Mucosa of stomach (tissue), 1 donor: Measurements from ENCODE around the gene SERPINB12.

ENCODE experiments used
- H3K27me3 ChIP-seq: one replicate; pipeline ENCODE4 v1.7.0; 2013; ENCODE audit warnings: mild to moderate bottlenecking, low read length; ENCODE audit not compliant: control insufficient read depth, insufficient read depth
- H3K36me3 ChIP-seq: one replicate; pipeline ENCODE4 v1.7.0; 2013; ENCODE audit warnings: low read length; ENCODE audit not compliant: control insufficient read depth, insufficient read depth
- H3K4me1 ChIP-seq: one replicate; pipeline ENCODE4 v1.7.0; 2013; ENCODE audit warnings: mild to moderate bottlenecking, low read length; ENCODE audit not compliant: control insufficient read depth, insufficient read depth
- H3K4me3 ChIP-seq: one replicate; pipeline ENCODE4 v1.7.0; 2013; ENCODE audit warnings: low read length
- H3K9ac ChIP-seq: one replicate; pipeline ENCODE4 v1.7.0; 2013; ENCODE audit warnings: mild to moderate bottlenecking, low read length, moderate library complexity
- H3K9me3 ChIP-seq: one replicate; pipeline ENCODE4 v1.7.0; 2013; ENCODE audit warnings: mild to moderate bottlenecking, low read length, moderate library complexity; ENCODE audit not compliant: control insufficient read depth
- donor health status: Pancreatic carcinoma.

The SERPINB12 gene

DNA sequence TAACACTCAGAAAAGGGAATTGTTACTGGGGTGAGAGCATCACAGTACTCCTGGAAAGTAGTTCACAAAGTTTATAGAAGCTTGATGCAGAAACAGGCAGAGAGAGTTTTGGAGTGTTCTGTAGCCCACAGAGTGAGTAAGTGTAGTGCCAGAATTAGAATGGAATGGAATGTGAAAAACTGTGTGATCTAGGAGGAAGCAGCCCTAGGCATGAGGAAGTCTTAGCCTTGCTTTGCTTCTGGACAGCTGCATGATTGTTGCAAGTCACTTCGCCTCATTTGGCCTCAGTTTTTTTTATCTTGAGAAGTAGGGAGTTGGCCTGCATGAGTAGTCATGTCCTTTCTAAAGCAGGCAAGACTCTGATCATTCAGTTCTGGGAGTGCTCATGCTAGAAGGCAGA lies 10.9 kb downstream of the SERPINB12 start:
- Histone ChIP-seq H3K4me3 (no peak overlapping the region), H3K4me1 (no peaks in the 10 kb centered on the region)

DNA sequence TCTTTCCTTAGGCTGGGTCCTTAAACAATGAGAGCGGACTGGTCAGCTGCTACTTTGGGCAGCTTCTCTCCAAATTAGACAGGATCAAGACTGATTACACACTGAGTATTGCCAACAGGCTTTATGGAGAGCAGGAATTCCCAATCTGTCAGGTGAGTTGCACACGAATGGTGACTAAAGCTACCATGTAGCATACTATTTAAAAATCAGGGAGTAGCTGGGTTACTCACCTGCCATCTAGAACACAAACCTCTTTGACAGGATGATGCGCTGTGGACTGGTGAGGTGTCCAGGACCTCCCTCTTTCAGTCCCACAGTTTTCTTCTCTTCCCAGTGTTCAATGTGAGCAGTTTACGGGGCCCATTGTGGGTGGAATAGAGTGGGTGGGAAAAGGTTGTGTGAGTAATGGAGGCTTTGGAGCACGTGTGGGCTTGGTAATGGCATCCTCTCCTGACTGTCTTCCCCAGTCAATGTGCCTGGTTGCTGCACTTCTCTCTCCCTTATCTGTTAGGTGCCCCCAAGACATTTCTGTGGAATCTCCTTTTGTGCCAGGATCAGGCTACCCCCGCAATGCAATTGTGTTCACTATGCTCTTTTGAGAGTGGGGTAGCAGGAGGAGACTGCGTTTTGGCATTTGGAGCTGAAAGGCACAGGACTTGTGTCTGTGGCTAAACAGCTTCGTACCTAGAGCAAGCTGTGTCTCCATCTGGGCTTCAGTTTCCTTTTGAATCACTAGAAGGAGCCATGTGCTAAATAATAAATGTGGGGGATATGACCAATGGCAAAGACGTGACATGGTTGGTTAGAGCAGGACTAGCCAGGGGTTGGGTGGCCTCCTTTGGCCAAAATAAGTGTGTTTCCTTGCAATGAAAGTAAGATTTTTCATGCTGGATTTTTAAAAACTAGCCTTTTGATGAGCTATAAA lies 17.7 kb downstream of the SERPINB12 start:
- no peaks in the 10 kb centered on the region for H3K4me1 ChIP-seq
- no peaks in the 10 kb centered on the region for H3K9me3 ChIP-seq
- H3K36me3 ChIP-seq, result no peaks in the 10 kb centered on the region
- no peaks in the 10 kb centered on the region for H3K27me3 ChIP-seq
- H3K9ac ChIP-seq, result no peak overlapping the region
- H3K4me3 ChIP-seq, result no peak overlapping the region

More for the DNA sequence above, 10.9 kb downstream of the SERPINB12 start:
- Histone ChIP-seq H3K27me3 (no peaks in the 10 kb centered on the region), H3K36me3 (no peaks in the 10 kb centered on the region), H3K9ac (no peak overlapping the region), H3K9me3 (no peaks in the 10 kb centered on the region)

DNA sequence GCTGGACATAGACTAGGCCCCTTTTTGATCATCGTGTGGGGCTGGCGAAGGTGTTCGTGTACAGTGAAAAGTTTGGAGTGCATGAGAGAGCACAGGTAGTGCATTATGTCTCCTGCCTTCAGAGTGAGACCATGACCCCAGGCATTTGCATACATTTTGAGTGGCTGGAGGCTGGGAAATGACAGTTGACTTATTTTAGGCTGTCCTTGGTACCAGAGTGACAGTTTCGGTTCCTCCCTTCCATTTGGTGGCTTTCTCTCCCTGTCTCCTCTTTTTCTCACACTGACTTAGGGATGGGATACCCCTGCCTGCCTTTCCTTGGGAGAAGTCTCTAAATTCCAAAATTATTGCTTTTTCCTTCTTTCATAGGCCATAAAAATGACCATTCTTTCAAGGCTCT lies 20.1 kb downstream of the SERPINB12 start:
- Histone ChIP-seq H3K9ac (no peak overlapping the region), H3K27me3 (no peaks in the 10 kb centered on the region), H3K9me3 (no peaks in the 10 kb centered on the region), H3K36me3 (no peaks in the 10 kb centered on the region), H3K4me1 (no peaks in the 10 kb centered on the region), H3K4me3 (no peak overlapping the region)

DNA sequence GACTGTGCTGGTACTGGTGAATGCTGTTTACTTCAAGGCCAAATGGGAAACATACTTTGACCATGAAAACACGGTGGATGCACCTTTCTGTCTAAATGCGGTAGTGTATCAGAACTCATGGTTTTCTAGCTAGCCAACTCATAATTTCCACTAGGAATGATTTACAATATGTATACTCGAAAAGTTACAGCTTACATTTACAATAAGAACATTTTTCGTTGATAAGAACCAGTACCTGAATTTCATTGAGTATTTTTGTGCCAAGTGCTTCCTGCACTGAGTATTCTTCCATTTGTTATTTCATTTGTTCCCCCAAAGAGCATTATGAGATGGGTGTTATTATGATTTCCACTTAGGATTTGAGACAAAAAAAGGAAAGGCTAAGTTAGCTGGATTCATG lies 21.9 kb downstream of the SERPINB12 start:
- Histone ChIP-seq H3K36me3 (no peaks in the 10 kb centered on the region), H3K4me3 (no peak overlapping the region), H3K9me3 (no peaks in the 10 kb centered on the region), H3K27me3 (no peaks in the 10 kb centered on the region), H3K4me1 (no peaks in the 10 kb centered on the region), H3K9ac (no peak overlapping the region)

DNA sequence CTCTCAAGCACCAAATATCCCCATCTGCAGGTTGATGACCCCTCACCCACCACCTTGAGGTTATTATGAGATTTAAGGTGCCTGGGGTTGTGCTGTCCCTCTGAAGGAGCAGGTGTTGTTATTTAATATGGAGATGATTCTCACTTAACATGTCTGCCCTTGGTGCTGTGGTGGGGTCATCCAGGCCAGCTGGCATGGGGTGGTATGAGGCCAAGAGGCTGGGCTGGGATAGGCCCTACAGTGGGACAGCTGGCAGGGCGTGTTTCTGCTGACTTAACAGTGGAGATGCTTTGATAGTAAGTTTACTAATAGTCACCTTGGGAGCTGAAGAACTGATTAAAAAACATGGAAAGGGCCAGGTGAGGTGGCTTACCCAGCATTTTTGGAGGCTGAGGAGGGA lies 22.4 kb downstream of the SERPINB12 start:
- Histone ChIP-seq H3K9ac (no peak overlapping the region), H3K36me3 (no peaks in the 10 kb centered on the region), H3K4me3 (no peak overlapping the region), H3K4me1 (no peaks in the 10 kb centered on the region), H3K9me3 (no peaks in the 10 kb centered on the region), H3K27me3 (no peaks in the 10 kb centered on the region)

DNA sequence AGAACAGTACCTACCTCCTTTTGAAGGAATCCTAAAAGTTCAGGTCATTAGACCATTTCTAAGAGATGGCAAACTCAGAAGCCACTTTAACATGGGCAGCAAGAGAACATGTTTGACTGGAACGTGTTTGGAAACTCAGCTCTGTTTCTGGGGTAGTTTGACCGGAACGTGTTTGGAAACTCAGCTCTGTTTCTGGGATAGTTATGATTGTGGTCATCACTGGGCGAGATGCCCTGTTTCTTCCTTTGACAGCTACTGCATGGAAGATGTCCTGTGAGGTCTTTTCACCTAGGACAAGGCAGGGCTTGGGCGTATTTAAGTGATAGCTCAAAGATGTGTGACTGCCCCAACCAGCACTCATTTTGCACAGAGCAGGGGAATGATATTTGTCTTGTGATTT lies 25.1 kb downstream of the SERPINB12 start:
- H3K4me3 ChIP-seq, result no peak overlapping the region
- no peak overlapping the region for H3K9ac ChIP-seq
- H3K9me3 ChIP-seq, result no peaks in the 10 kb centered on the region
- no peaks in the 10 kb centered on the region for H3K27me3 ChIP-seq
- no peaks in the 10 kb centered on the region for H3K36me3 ChIP-seq
- H3K4me1 ChIP-seq, result no peaks in the 10 kb centered on the region

DNA sequence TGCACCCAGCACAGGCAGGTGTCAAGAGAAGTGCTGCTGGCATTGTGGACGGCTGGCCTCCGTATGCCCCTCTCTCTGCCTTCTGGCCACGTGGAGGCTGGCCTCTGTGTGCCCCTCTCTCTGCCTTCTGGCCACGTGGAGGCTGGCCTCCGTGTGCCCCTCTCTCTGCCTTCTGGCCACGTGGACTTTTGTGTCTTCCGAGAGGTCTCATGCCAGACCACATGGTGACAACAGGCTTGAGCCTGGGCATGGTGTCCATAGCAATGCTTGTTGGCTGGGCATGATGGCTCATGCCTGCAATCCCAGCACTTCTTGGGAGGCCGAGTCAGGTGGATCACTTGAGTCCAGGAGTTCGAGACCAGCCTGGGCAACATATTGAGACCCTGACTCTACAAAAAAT lies 25.7 kb downstream of the SERPINB12 start:
- no peaks in the 10 kb centered on the region for H3K4me1 ChIP-seq
- no peaks in the 10 kb centered on the region for H3K36me3 ChIP-seq
- no peaks in the 10 kb centered on the region for H3K9me3 ChIP-seq
- H3K27me3 ChIP-seq, result peaks cover 2% of the 10 kb centered on the region
- H3K4me3 ChIP-seq, result no peak overlapping the region
- H3K9ac ChIP-seq, result no peak overlapping the region

DNA sequence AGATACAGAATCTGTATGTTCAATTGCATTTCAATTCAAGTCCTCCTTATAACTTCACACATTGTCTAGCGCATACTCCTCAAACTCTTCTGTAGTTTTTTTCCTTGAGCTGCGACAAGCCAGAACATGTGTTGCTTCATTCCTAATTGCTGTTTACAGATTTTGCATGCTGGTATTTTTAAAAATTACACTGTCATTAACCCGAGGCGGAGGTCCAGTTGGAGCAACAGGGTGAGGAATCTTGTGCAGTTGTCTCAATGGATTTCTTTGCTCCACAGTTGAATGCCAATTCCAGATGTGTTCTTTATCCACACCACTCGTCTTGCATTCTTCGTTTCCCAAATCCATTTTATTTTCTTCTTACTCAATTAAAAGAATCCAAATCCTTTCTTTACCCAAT lies 28.6 kb downstream of the SERPINB12 start:
- Histone ChIP-seq H3K4me1 (no peaks in the 10 kb centered on the region), H3K9me3 (no peaks in the 10 kb centered on the region), H3K27me3 (peaks cover 2% of the 10 kb centered on the region), H3K36me3 (no peaks in the 10 kb centered on the region), H3K9ac (no peak overlapping the region), H3K4me3 (no peak overlapping the region)

DNA sequence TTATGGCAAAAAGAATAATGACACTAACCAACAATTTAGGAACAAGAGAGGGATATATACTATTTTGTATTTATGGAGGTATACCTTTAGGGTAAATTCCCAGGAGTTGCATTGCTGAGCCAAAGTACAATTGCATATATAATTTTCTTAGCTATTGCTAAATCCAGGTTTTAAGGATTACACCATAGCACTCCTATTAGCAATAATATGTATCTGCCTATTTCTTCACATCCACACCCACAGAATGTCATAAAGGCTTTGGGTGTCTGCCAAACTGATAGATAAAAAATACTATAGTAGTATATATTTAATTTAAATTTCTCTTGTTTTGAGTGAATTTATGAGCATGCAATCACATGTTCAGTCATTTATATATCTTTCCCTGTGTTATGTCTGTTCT lies 33.5 kb downstream of the SERPINB12 start:
- Histone ChIP-seq H3K4me3 (no peak overlapping the region), H3K36me3 (no peaks in the 10 kb centered on the region), H3K9ac (no peak overlapping the region), H3K27me3 (peaks cover 2% of the 10 kb centered on the region), H3K9me3 (no peaks in the 10 kb centered on the region), H3K4me1 (no peaks in the 10 kb centered on the region)

DNA sequence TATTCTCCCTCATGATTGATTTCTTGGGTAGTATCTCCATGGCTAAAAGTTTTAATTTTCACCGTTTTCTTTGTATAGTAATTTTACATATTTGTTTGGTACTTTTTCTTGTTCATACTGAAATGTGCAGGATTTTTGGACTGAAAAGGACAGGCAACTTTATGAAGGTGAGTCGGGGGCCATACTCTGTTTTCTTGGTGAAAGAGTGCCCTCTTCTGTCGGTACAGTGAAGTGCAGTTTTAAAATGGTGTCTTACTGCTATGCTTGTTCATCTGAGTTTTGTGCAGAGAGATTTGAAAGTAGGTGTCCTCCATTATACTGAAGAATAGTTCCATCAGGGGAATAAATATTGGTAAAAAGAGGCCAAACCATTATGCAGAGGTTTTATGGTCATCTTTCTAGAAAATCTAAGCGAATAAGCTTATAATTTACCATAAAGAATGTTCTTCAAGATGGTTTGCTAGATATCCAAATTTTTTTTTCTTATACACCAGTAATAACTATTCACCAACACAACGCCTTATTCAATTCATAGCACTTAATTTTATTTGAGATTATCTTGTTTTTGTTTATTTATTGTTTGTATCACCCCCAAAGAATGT lies 36.3 kb downstream of the SERPINB12 start:
- no peaks in the 10 kb centered on the region for H3K9me3 ChIP-seq
- no peak overlapping the region for H3K9ac ChIP-seq
- no peaks in the 10 kb centered on the region for H3K36me3 ChIP-seq
- H3K27me3 ChIP-seq, result no peaks in the 10 kb centered on the region
- no peaks in the 10 kb centered on the region for H3K4me1 ChIP-seq
- no peak overlapping the region for H3K4me3 ChIP-seq

DNA sequence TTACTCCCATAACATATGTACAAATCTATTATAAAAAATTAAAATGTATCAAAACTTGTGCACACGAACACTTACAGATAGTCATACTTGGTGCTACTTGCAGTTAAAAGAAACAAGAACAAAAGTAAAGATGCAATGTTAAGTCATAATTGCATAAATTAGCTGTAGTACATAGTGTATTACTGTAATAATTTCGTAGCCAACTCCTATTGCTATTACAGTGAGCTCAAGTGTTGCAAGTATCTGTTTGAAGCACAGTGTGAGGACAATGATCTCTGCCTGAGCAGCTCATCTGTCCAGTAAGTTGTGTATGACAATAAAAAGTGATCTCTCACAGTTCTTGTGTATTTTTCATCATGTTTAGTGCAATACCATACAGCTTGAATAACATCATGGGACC lies 37.4 kb downstream of the SERPINB12 start:
- no peak overlapping the region for H3K4me3 ChIP-seq
- H3K9ac ChIP-seq, result no peak overlapping the region
- H3K36me3 ChIP-seq, result no peaks in the 10 kb centered on the region
- no peaks in the 10 kb centered on the region for H3K27me3 ChIP-seq
- H3K9me3 ChIP-seq, result no peaks in the 10 kb centered on the region
- H3K4me1 ChIP-seq, result no peaks in the 10 kb centered on the region

DNA sequence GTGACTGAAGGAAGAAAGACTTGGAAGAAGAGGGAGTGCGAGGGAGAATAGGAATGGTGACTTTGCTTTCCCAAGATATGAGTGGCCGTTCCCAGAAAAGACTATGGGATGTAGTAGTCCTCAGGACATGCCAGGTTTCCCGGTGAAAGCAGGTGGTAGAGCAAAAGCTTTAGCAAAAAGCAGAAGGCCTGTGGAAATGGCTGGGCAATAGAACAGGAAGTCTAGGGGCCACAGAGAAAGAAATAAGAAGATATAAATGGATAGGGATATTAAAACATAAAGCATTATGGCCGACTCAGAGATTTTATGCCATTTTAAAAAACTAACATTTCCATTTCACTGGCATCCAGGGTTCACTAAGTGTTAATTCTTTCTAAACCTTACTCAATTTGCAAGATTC lies 43.8 kb downstream of the SERPINB12 start:
- H3K9ac ChIP-seq, result no peak overlapping the region
- H3K9me3 ChIP-seq, result no peaks in the 10 kb centered on the region
- no peaks in the 10 kb centered on the region for H3K36me3 ChIP-seq
- no peaks in the 10 kb centered on the region for H3K27me3 ChIP-seq
- H3K4me3 ChIP-seq, result no peak overlapping the region
- H3K4me1 ChIP-seq, result no peaks in the 10 kb centered on the region
